ENCODE data around the gene AVL9.

- TF ChIP-seq CTCF (IDR thresholded peaks at IDR 0.05) (no peak), POLR2A (IDR thresholded peaks at IDR 0.05) (no peak)
Measured at GRCh38 chr7:32542595-32542994, 47.3 kb downstream of the AVL9 start.

Measured in Peyer's patch (tissue), 4 donors.